ENCODE results near the gene CLEC4A. TPM values are rescaled to one million over a fixed set of nuclear protein-coding genes. Genes with fewer than 3 reads are reported as not detected.

Gene CLEC4A
- total RNA-seq, 2 experiments from 2014 or later: 0.50 to 0.99 TPM

DNA sequence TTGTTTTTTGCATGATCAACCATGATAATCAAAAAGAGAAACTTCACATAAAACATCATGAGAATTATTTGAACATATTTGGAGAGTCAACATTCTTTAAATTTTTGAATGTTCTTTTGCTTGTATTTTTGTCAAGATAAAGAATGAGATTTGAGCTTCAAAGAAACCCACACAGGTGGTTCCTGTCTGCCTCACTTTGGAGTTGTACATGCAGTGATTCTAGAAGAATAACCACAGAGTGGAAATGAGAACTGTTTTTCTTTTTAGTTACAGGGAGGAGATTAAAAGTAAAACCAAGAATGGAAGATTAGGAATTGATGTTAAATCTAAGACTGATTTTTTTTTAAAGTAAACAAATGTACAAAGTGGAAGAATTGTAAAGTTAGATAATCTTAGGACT is 31.1 kb downstream of the CLEC4A start:
- H2AFZ ChIP-seq (ENCODE audit: low read length): no peak overlapping the region

DNA sequence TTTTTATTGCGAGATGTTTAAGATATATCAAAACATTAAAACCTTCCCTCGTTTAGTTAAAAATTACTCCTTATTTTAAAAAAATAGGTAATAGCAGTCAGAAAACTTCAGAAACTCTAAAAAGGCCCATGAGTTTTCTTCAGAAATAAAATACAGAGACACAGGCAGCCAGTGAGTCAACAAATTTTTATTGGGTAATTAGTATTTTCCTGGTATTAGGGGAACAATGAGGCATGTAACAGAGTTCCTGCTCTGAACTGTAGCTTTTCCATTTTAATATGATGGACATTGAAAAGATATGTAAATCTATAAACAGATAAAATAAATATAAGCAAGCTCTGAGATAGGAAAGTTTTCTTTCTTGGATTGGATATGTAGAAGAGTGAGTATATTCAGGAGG is 33.0 kb downstream of the CLEC4A start:
- POLR2A ChIA-PET: interaction anchor here (0.6 kb wide), 1 partner anchor 892 kb away, joined by 3 read pairs; no protein-coding TSS in a partner anchor
- Histone ChIP-seq H3K79me2 (ENCODE audit: insufficient read depth, low read depth, low read length) (no peaks in the 10 kb centered on the region), H3K4me1 (ENCODE audit: insufficient read depth, low read length, poor library complexity, severe bottlenecking) (no peaks in the 10 kb centered on the region), H3K9me3 (ENCODE audit: low read length) (no peaks in the 10 kb centered on the region), H3K27ac (ENCODE audit: low read depth, low read length, poor library complexity, severe bottlenecking) (no peak overlapping the region), H4K20me1 (ENCODE audit: insufficient read depth, low read length) (no peaks in the 10 kb centered on the region), H3K4me2 (ENCODE audit: low read length) (no peak overlapping the region), H3K9me2 (ENCODE audit: insufficient read depth, low read length) (no peaks in the 10 kb centered on the region), H3K4me3 (ENCODE audit: low read depth, low read length, poor library complexity, severe bottlenecking) (no peak overlapping the region), H3K36me3 (ENCODE audit: insufficient read depth, low read length) (no peaks in the 10 kb centered on the region), H2AFZ (ENCODE audit: low read length) (no peak overlapping the region)
- no peak for TF ChIP-seq EZH2phosphoT487 (IDR thresholded peaks at IDR 0.05; ENCODE audit: borderline replicate concordance, low read depth, low read length)
- TF ChIP-seq, protein P1, sequence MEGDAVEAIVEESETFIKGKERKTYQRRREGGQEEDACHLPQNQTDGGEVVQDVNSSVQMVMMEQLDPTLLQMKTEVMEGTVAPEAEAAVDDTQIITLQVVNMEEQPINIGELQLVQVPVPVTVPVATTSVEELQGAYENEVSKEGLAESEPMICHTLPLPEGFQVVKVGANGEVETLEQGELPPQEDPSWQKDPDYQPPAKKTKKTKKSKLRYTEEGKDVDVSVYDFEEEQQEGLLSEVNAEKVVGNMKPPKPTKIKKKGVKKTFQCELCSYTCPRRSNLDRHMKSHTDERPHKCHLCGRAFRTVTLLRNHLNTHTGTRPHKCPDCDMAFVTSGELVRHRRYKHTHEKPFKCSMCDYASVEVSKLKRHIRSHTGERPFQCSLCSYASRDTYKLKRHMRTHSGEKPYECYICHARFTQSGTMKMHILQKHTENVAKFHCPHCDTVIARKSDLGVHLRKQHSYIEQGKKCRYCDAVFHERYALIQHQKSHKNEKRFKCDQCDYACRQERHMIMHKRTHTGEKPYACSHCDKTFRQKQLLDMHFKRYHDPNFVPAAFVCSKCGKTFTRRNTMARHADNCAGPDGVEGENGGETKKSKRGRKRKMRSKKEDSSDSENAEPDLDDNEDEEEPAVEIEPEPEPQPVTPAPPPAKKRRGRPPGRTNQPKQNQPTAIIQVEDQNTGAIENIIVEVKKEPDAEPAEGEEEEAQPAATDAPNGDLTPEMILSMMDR (conservative IDR thresholded peaks at IDR 0.05; ENCODE audit: low read length): no peak
- CTCF ChIA-PET (ENCODE audit: unreplicated experiment): no interaction called here
- BruUV-seq (replicated peaks): no TSS peak
- no peak for DNase-seq (ENCODE audit: low spot score)
- intact Hi-C loops (cut with micrococcal nuclease; ENCODE audit: unreplicated experiment): no loop called here

More for the DNA sequence above, 31.1 kb downstream of the CLEC4A start:
- Histone ChIP-seq H3K9me2 (ENCODE audit: insufficient read depth, low read length) (no peaks in the 10 kb centered on the region), H4K20me1 (ENCODE audit: insufficient read depth, low read length) (no peaks in the 10 kb centered on the region), H3K36me3 (ENCODE audit: insufficient read depth, low read length) (no peaks in the 10 kb centered on the region), H3K4me2 (ENCODE audit: low read length) (no peak overlapping the region), H3K4me1 (ENCODE audit: insufficient read depth, low read length, poor library complexity, severe bottlenecking) (no peaks in the 10 kb centered on the region), H3K27ac (ENCODE audit: low read depth, low read length, poor library complexity, severe bottlenecking) (no peak overlapping the region), H3K4me3 (ENCODE audit: low read depth, low read length, poor library complexity, severe bottlenecking) (no peak overlapping the region), H3K9me3 (ENCODE audit: low read length) (no peaks in the 10 kb centered on the region), H3K79me2 (ENCODE audit: insufficient read depth, low read depth, low read length) (no peaks in the 10 kb centered on the region)
- ChIA-PET POLR2A (interaction anchor here (1.1 kb wide), 1 partner anchor 72 kb away, joined by 4 read pairs; no protein-coding TSS in a partner anchor), CTCF (ENCODE audit: unreplicated experiment) (no interaction called here)
- intact Hi-C loops (cut with micrococcal nuclease; ENCODE audit: unreplicated experiment): no loop called here
- TF ChIP-seq, protein P1 (conservative IDR thresholded peaks at IDR 0.05; ENCODE audit: low read length): no peak
- TF ChIP-seq EZH2phosphoT487 (IDR thresholded peaks at IDR 0.05; ENCODE audit: borderline replicate concordance, low read depth, low read length): no peak
- BruUV-seq (replicated peaks): no TSS peak
- no peak for DNase-seq (ENCODE audit: low spot score)

DNA sequence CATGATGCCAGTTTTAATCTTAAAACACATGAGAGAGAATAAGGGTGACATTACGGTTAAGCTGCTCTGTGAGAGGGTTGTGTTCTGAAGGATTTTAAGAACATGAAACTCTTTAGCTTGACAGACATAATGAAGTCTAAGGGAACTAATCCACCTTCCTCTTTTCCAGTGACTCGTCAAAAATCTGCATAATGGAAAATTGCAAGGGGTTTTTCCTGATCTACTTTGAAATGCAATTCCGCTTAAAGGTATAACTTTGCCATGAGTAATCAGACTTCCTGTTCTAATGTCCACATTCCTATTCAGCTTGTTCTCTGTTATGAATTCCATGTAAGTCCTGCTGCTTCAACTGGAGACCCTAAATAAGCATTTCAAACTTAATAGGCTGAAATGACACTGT is 33.4 kb downstream of the CLEC4A start, which contains the start of gene ZNF705A:
ZNF705A (plus strand) TSS at position 171 of the 400 bp plus-strand sequence. CDS start 15,611 bp downstream, outside the sequence.
- no peaks in the 10 kb centered on the region for H4K20me1 ChIP-seq (ENCODE audit: insufficient read depth, low read length)
- H3K4me1 ChIP-seq (ENCODE audit: insufficient read depth, low read length, poor library complexity, severe bottlenecking): no peaks in the 10 kb centered on the region
- H3K36me3 ChIP-seq (ENCODE audit: insufficient read depth, low read length): no peaks in the 10 kb centered on the region
- ChIA-PET CTCF (ENCODE audit: unreplicated experiment) (no interaction called here), POLR2A (interaction anchor here (0.6 kb wide), 2 partner anchors 19 to 892 kb away, joined by 3 read pairs; no protein-coding TSS in a partner anchor)
- H3K9me3 ChIP-seq (ENCODE audit: low read length): no peaks in the 10 kb centered on the region
- no peaks in the 10 kb centered on the region for H3K9me2 ChIP-seq (ENCODE audit: insufficient read depth, low read length)
- no peak for TF ChIP-seq EZH2phosphoT487 (IDR thresholded peaks at IDR 0.05; ENCODE audit: borderline replicate concordance, low read depth, low read length)
- TF ChIP-seq, protein P1 (conservative IDR thresholded peaks at IDR 0.05; ENCODE audit: low read length): no peak
- H3K4me3 ChIP-seq (ENCODE audit: low read depth, low read length, poor library complexity, severe bottlenecking): no peak within 1 kb of the TSS
- H2AFZ ChIP-seq (ENCODE audit: low read length): no peak within 1 kb of the TSS
- BruUV-seq (replicated peaks): no TSS peak
- H3K79me2 ChIP-seq (ENCODE audit: insufficient read depth, low read depth, low read length): no peaks in the 10 kb centered on the region
- no peak within 1 kb of the TSS for H3K4me2 ChIP-seq (ENCODE audit: low read length)
- intact Hi-C loops (cut with micrococcal nuclease; ENCODE audit: unreplicated experiment): no loop called here
- no peak for DNase-seq (ENCODE audit: low spot score)
- no peak within 1 kb of the TSS for H3K27ac ChIP-seq (ENCODE audit: low read depth, low read length, poor library complexity, severe bottlenecking)
